Measurements from ENCODE around the gene SELENOW. TPM values are rescaled to one million over a fixed set of nuclear protein-coding genes. Genes with fewer than 3 reads are reported as not detected.
A peak's percentile ranks its signal among the peaks of the same experiment; 100 is the strongest.
"Not testable (repeated sequence)": the region's sequence is repeated elsewhere in the genome, so short reads cannot be mapped to it uniquely, and the experiment has no call there.

The SELENOW gene
- total and polyA plus RNA-seq, 8 donors: 55.4 to 291 (median 82.9) TPM

- ATAC-seq (peak; percentile 55 to 93 (median 80)), DNase-seq (peak; percentile 37 to 94 (median 70)), FAIRE-seq (no peak)
- Histone ChIP-seq H3K36me3 (no peaks in the 10 kb centered on the region), H3K4me1 (no peaks in the 10 kb centered on the region), H3K27me3 (no peaks in the 10 kb centered on the region), H3K4me3 (no peak overlapping the region), H3K27ac (no peak overlapping the region), H3K9me3 (no peaks in the 10 kb centered on the region)
- TF ChIP-seq, protein P1, sequence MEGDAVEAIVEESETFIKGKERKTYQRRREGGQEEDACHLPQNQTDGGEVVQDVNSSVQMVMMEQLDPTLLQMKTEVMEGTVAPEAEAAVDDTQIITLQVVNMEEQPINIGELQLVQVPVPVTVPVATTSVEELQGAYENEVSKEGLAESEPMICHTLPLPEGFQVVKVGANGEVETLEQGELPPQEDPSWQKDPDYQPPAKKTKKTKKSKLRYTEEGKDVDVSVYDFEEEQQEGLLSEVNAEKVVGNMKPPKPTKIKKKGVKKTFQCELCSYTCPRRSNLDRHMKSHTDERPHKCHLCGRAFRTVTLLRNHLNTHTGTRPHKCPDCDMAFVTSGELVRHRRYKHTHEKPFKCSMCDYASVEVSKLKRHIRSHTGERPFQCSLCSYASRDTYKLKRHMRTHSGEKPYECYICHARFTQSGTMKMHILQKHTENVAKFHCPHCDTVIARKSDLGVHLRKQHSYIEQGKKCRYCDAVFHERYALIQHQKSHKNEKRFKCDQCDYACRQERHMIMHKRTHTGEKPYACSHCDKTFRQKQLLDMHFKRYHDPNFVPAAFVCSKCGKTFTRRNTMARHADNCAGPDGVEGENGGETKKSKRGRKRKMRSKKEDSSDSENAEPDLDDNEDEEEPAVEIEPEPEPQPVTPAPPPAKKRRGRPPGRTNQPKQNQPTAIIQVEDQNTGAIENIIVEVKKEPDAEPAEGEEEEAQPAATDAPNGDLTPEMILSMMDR (IDR thresholded peaks at IDR 0.05): peak; percentile 35 to 52 (median 47)
- intact Hi-C loops (cut with DNase I): no loop called here
- 21 to 22% methylated on average over 17 of the region's 17 CpGs for WGBS, 2 donors
Measured at GRCh38 chr19:47813304-47813994, 34.9 kb downstream of the SELENOW start.

GRCh38 chr19:47813995-47814328, 35.5 kb downstream of the SELENOW start:
- H3K4me1 ChIP-seq: no peaks in the 10 kb centered on the region
- FAIRE-seq (no peak), DNase-seq (no peak), ATAC-seq (no peak)
- no peak overlapping the region for H3K4me3 ChIP-seq
- 45 to 54% methylated on average over 7 of the region's 7 CpGs for WGBS, 2 donors
- no peak overlapping the region for H3K27ac ChIP-seq
- TF ChIP-seq, protein P1 (IDR thresholded peaks at IDR 0.05): no peak
- H3K27me3 ChIP-seq: no peaks in the 10 kb centered on the region
- no peaks in the 10 kb centered on the region for H3K9me3 ChIP-seq
- no peaks in the 10 kb centered on the region for H3K36me3 ChIP-seq
- intact Hi-C loops (cut with DNase I): no loop called here

DNA sequence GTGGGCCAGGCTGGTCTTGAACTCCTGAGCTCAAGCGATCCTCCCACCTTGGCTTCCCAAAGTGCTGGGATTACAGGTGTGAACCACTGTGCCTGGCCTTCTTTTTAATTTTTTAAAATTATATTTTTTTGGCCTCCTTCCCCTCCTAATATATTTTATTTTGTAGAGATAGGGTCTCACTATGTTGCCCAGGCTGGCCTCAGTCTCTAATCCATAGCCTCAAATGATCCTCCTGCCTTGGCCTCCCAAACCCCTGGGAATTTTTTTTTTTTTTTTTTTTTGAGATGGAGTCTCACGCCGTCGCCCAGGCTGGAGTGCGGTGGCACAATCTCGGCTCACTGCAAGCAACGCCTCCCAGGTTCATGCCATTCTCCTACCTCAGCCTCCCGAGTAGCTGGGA, 37.8 kb downstream of the SELENOW start:
- DNase-seq; H3K9me3 ChIP-seq; H3K36me3 ChIP-seq; FAIRE-seq; H3K27me3 ChIP-seq; H3K4me1 ChIP-seq; intact Hi-C loops (cut with DNase I); H3K27ac ChIP-seq; ATAC-seq; H3K4me3 ChIP-seq: not testable (repeated sequence)
- 87 to 88% methylated on average over 8 of the region's 8 CpGs for WGBS, 2 donors

DNA sequence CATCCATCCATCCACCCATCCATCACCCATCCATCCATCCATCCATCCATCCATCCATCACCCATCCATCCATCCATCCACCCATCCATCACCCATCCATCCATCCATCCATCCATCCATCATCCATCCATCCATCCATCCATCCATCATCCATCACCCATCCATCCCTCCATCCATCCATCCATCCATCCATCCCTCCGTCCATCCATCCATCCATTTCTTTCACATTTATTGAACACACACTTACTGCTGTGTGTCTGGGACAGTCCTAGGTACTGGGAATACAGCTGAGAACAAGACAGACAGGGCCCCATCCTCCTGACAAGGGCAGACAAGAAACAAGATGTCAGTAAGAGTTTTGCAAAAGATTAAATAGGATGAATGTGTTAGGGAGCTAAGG, 39.7 kb downstream of the SELENOW start:
- DNase-seq; H3K27ac ChIP-seq; H3K36me3 ChIP-seq; H3K27me3 ChIP-seq; H3K4me3 ChIP-seq; FAIRE-seq; intact Hi-C loops (cut with DNase I); ATAC-seq; H3K4me1 ChIP-seq; H3K9me3 ChIP-seq: not testable (repeated sequence)
- 69 to 85% methylated on average over 1 of the region's 1 CpG for WGBS, 2 donors

DNA sequence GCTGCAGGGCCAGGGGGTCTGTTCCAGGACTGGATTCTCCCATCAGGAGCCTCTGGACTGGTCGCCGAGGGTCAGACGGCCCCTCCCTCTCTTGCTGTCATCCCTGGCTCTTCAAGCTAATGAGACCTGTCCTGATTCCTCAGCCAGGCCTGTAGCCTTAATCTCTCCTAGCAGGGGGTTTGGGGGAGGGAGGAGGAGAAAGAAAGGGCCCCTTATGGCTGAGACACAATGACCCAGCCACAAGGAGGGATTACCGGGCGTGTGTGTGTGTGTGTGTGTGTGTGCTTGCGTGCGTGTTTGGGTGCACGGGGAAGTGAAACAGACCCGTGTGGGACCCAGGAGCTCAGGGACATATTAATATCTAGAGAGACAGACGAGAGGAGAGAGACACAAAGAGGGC, 41.4 kb downstream of the SELENOW start:
- no peaks in the 10 kb centered on the region for H3K27me3 ChIP-seq
- WGBS, 2 donors: 11 to 14% methylated on average over 10 of the region's 10 CpGs

GRCh38 chr19:47820410-47820809, 41.9 kb downstream of the SELENOW start:
- Histone ChIP-seq H3K36me3 (no peaks in the 10 kb centered on the region), H3K27ac (no peak overlapping the region), H3K4me1 (no peaks in the 10 kb centered on the region), H3K27me3 (no peaks in the 10 kb centered on the region), H3K4me3 (no peak overlapping the region), H3K9me3 (no peaks in the 10 kb centered on the region)
- 53 to 55% methylated on average over 2 of the region's 2 CpGs for WGBS, 2 donors
- intact Hi-C loops (cut with DNase I): no loop called here
- FAIRE-seq (no peak), ATAC-seq (no peak), DNase-seq (no peak)
- TF ChIP-seq, protein P1 (IDR thresholded peaks at IDR 0.05): no peak

More for the DNA sequence above, 41.4 kb downstream of the SELENOW start:
- Histone ChIP-seq H3K27ac (no peak overlapping the region), H3K4me1 (no peaks in the 10 kb centered on the region), H3K36me3 (no peaks in the 10 kb centered on the region), H3K4me3 (no peak overlapping the region), H3K9me3 (no peaks in the 10 kb centered on the region)
- DNase-seq (no peak), ATAC-seq (no peak), FAIRE-seq (no peak)
- intact Hi-C loops (cut with DNase I): no loop called here
- TF ChIP-seq, protein P1 (IDR thresholded peaks at IDR 0.05): no peak
